HG03060 (cell line): ENCODE measurements around the gene CTIF.

Source experiments
- ATAC-seq: cut with Tn5 transposase; IDR thresholded peaks from one replicate; pipeline ENCODE4 v1.9.1; 2021; ENCODE audit warnings: low read depth, moderate number of reproducible peaks; ENCODE audit not compliant: unreplicated experiment

The CTIF gene

DNA sequence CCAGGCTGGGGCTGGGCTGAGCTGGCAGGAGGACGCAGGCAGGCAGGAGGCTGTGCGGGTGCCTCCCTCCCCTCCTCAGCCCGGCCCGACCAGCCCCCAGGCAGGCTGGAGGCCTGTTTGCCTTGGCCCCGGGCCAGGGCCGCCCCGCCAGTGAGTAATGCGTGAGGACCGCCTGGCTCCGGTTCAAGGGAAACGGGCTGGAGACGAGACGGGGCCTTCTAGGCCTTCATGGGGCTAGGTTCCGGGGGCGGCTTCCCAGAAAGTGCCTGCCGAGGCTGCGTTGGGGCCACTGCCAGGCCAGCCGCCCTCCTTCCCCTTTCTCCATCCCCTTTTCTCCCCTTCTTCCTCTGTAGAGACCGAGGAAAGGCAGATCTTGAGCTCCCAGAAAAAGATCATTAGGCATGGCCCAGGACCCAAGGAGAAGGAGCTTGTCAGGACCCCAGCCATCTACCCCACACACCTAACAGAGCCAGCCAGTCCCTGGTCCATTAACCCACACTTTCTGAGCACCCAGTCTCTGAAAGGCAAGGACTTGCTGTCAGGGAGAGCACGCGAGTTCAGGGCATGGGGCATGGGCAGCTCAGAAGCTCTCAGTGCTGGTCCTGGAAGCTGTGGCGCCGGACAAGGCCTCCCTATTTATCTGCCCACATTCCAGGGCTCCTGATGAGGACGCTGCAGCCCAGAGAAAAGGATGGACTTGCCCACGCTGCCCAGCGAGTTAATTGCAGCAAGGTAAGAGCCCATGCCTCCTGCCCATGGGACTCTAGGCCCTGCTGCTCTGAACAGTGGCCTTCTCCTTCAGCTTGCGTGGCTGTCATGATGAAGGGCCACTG is 363.4 kb downstream of the CTIF start:
- ATAC-seq: no peak

DNA sequence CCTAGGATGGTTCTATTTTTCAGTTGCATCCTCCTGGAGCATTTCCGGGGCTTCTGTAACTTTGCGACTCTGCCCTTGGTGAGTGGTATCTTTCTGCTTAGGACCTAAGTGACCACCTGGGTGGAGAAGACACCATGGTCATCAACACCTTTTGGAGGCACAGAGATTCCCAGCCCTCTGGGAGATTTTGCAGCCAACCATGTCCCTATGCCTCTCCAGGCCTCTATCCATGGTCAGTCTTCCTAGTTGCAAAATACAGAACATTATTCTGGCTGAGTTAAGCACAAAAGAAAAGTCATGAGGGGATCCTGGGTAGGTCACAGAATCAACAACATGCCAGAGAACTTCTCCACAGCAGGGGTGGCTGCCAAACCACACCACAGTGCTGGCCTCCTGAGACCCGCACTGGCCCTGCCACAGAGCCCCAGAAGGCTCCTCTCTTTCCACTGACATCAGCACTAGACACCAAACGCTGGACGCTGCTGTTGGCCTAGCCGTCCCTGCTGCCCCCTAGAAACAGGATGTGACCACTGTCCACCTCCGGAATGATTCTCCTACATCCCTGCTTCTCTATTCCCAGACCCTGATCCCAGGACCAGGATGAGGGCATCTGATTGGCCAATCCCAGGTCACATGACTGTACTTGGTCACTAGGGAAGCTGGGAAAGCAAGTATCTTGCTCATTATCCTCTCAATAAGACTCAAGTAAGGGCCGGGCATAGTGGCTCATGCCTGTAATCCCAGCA is 364.2 kb downstream of the CTIF start:
- no peak for ATAC-seq

DNA sequence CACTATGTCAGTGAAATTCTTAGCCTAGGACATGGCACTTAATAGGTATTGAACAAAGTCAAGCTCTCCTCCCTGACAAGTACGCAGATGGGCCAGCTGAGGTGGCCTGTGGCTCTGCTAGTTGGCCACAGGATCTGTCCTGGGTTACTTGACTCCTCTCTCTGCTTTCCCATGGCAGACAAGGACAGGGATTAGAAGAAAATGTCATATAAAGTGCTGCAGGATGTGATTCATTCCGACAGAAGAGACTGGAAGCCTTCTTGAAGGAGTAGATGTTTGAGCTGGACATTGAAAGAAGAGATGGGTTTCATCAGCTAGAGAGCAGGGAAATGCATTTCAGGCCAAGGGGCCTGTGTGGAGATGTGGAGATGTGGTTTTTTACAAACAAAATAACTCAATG is 365.3 kb downstream of the CTIF start:
- ATAC-seq: no peak

DNA sequence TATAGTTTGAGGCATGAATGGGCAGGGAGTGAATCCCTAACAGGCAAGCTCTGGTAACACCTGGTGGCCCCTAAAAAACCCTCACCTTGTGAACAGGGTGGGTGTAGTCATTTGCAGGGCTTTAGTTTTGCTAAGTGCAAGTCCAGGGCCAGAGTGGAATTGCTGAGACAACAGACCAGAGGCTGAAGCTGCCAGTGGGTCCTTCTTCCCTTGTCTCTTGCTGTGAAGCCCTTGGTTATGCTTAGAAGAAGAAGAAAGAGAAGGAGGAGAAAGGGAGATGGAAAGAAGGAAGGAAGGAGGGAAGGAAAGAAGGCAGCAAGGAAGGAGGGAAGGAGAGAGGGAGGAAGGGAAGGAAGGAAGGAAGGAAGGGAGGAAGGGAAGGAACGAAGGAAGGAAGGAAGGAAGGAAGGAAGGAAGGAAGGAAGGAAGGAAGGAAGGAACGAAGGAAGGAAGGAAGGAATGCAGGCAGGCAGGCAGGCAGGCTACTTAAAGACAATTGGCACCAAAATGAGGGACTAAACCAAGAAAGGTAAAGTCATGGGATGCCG is 366.1 kb downstream of the CTIF start:
- no peak for ATAC-seq

DNA sequence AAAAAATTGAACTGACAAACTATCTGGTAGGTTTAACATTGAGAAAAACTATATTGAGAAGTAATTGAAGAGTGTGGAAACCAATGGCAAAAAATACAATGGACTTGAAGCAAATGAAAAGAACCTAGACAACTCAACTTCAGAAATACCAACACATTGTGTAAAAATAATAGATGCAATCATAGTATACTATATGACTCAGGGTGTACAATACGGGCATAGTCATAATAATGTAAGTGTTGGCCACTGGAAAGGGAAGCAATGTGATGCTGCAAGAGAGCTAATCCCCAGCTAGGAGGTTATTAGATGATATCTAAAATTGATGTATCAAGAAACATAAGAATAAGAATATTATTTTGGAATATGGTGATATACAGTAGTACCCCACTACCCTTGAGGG is 366.7 kb downstream of the CTIF start:
- ATAC-seq: no peak

GRCh38 chr18:48908916-48909315 is 370.1 kb downstream of the CTIF start:
- ATAC-seq: no peak

GRCh38 chr18:48909721-48910120 is 370.9 kb downstream of the CTIF start:
- no peak for ATAC-seq

- ATAC-seq: no peak
These were observed 372.2 kb downstream of the CTIF start for GRCh38 chr18:48910972-48911545.
